GM21515 (cell line): ENCODE results near the gene PRIM1.
"Not testable (repeated sequence)": the region's sequence is repeated elsewhere in the genome, so short reads cannot be mapped to it uniquely, and the experiment has no call there.

ENCODE experiments used
- ATAC-seq: cut with Tn5 transposase; IDR thresholded peaks from one replicate; pipeline ENCODE4 v1.9.1; 2021; ENCODE audit not compliant: unreplicated experiment

PRIM1 gene

GRCh38 chr12:56718636-56719035 lies 33.5 kb downstream of the PRIM1 start:
- no peak for ATAC-seq

GRCh38 chr12:56718149-56718548 lies 34.0 kb downstream of the PRIM1 start:
- ATAC-seq: no peak

- ATAC-seq: no peak
Measured at GRCh38 chr12:56716933-56717880, 34.9 kb downstream of the PRIM1 start.

GRCh38 chr12:56716458-56716857 lies 35.7 kb downstream of the PRIM1 start:
- ATAC-seq: no peak

GRCh38 chr12:56715798-56716197 lies 36.3 kb downstream of the PRIM1 start:
- no peak for ATAC-seq

GRCh38 chr12:56714431-56714929 lies 37.6 kb downstream of the PRIM1 start:
- ATAC-seq: no peak

- ATAC-seq: no peak
Measured at GRCh38 chr12:56713345-56713744, 38.8 kb downstream of the PRIM1 start.

GRCh38 chr12:56709759-56710376 lies 42.3 kb downstream of the PRIM1 start:
- no peak for ATAC-seq

- ATAC-seq: not testable (repeated sequence)
Measured at GRCh38 chr12:56704522-56704921, 47.6 kb downstream of the PRIM1 start.

GRCh38 chr12:56699020-56699661 lies 53.0 kb downstream of the PRIM1 start:
- ATAC-seq: no peak

- no peak for ATAC-seq
Measured at GRCh38 chr12:56695327-56696101, 56.6 kb downstream of the PRIM1 start.

- ATAC-seq: no peak
Measured at GRCh38 chr12:56694161-56694560, 58.0 kb downstream of the PRIM1 start.

- ATAC-seq: no peak
Measured at GRCh38 chr12:56688846-56689109, 63.3 kb downstream of the PRIM1 start.

GRCh38 chr12:56688129-56688845 lies 63.8 kb downstream of the PRIM1 start, which contains the start of gene PTGES3:
Gene PTGES3 (minus strand): TSS chr12:56688284. CDS start chr12:56687999, 285 bp downstream.
- peak; percentile 60 for ATAC-seq

GRCh38 chr12:56687223-56688128 lies 64.6 kb downstream of the PRIM1 start:
- peak; percentile 23 for ATAC-seq

GRCh38 chr12:56684745-56685359 lies 67.3 kb downstream of the PRIM1 start:
- no peak for ATAC-seq

- ATAC-seq: no peak
Measured at GRCh38 chr12:56682323-56682722, 69.8 kb downstream of the PRIM1 start.
